Stomach (tissue), 9 donors: ENCODE measurements around the gene RET. TPM values are rescaled to one million over a fixed set of nuclear protein-coding genes. Genes with fewer than 3 reads are reported as not detected.

ENCODE experiments used
- DNase-seq, 2 donors: peaks; one replicate each; pipeline versions ENCODE4 v3.0.0 to v3.0.0-alpha.2; 2013 to 2019
- H3K27ac ChIP-seq, 5 donors: fragments of 200-600 bp in 4 of 5; sonication (generic) in 4 of 5; one replicate each; pipeline ENCODE4 v1.5.1; 2013 to 2019; ENCODE audit warnings: mild to moderate bottlenecking in 1 of 5, moderate library complexity in 1 of 5
- H3K27me3 ChIP-seq, 3 donors: fragments of 200-600 bp; sonication (generic); one replicate each; pipeline ENCODE4 v1.5.1; 2017 to 2019; ENCODE audit warnings: mixed run types in 1 of 3
- H3K36me3 ChIP-seq, 4 donors: fragments of 200-600 bp; sonication (generic); 1 replicate in 3 of 4; 2 replicates in 1 of 4; pipeline ENCODE4 v1.5.1; 2016 to 2019
- H3K4me1 ChIP-seq, 4 donors: fragments of 200-600 bp; sonication (generic); one replicate each; pipeline ENCODE4 v1.5.1; 2016 to 2019
- H3K4me3 ChIP-seq, 4 donors: fragments of 200-600 bp; sonication (generic) in 3 of 4; one replicate each; pipeline ENCODE4 v1.5.1; 2016 to 2019; ENCODE audit warnings: mild to moderate bottlenecking in 1 of 4
- H3K9me3 ChIP-seq, 4 donors: fragments of 200-600 bp; sonication (generic); one replicate each; pipeline ENCODE4 v1.5.1; 2016 to 2019
- EP300 ChIP-seq: sonication (generic); formaldehyde crosslinking; IDR thresholded peaks from one replicate; pipeline ENCODE4 v1.6.1; 2017; ENCODE audit warnings: antibody characterized with exemption
- POLR2A ChIP-seq, 4 donors: fragments of 450-650 bp; IDR thresholded peaks; one replicate each; pipeline ENCODE4 v1.6.1; 2016; ENCODE audit warnings: antibody characterized with exemption in 4 of 4, control low read depth in 2 of 4, mild to moderate bottlenecking in 1 of 4, moderate library complexity in 1 of 4
- POLR2AphosphoS5 ChIP-seq, 3 donors: sonication (generic); formaldehyde crosslinking; IDR thresholded peaks; one replicate each; pipeline ENCODE4 v1.6.1; 2016; ENCODE audit warnings: antibody characterized with exemption in 3 of 3
- WGBS, 5 donors: extraction: QIAGEN DNeasy Blood & Tissue Kit in 3 of 5; methylation state at CpG; one replicate each; pipeline versions ENCODE4 v1.1.5 to v1.1.7; 2013 to 2018; 5-methylcytosine and 5-hydroxymethylcytosine counted together
- intact Hi-C: fragments of 100-400 bp; cut with DNase I; formaldehyde crosslinking; loops from one replicate; pipeline ENCODE4 v1.15.1; 2023; ENCODE audit warnings: low total_unique reads
- polyA plus RNA-seq, 3 donors: library from polyadenylated mRNA; stranded (reverse); fragments of 200-250 nt; gene quantifications; one replicate each; pipeline ENCODE4 v1.2.3, GENCODE V29; 2013
- total RNA-seq, 5 donors: library from RNA; depleted of rRNA; stranded (reverse); fragments of >200 nt; gene quantifications; one replicate each; pipeline versions ENCODE4 v1.1.0 to v1.2.3, GENCODE V29; 2014 to 2016
- TF ChIP-seq, protein P1 (sequence below), 7 experiments: fragments of 450-650 bp in 4 of 7; fragments of 200-600 bp in 3 of 7; sonication (generic) in 3 of 7; IDR thresholded peaks; one replicate each; pipeline ENCODE4 v1.5.1; 2016 to 2019; ENCODE audit warnings: antibody characterized with exemption in 7 of 7, control low read depth in 2 of 7, mild to moderate bottlenecking in 1 of 7
- donor health status: healthy with polysubstance abuse.
- donor health status: Bipolar disorder and iron deficiency.
- donor health status: healthy.

Gene RET
- total and polyA plus RNA-seq, 8 donors, result 0.31 to 9.8 (median 2.5) TPM; not detected in 2

DNA sequence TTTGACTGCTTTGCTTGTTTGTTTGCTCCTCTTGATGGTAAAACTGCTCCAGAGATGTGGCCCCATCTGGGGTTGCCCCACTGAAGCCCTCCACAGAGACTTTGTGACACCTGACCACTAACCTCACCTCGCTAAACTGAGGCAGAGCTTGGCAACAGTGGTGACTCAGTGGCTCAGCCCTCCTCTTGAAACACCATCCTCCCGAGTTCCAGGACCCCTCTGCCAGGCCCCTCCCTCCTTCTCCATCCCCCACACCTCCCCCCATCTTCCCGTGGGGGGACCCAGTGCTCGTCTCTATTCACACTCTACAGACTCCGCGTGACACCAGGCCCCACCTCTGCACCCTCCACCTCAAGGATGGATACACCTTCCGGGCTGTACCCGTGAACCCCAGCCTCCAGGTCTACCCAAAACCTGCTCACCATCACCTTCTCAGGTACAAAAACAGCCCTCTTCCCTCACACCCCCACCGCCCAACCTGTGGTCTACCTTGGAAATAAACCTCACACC lies 19.0 kb upstream of the RET start:
- DNase-seq, result no peak
- H3K27ac ChIP-seq, result no peak overlapping the region
- H3K27me3 ChIP-seq, result peaks cover 0 to 28% (median 3%) of the 10 kb centered on the region in 3 donors
- H3K9me3 ChIP-seq, result no peaks in the 10 kb centered on the region
- H3K4me3 ChIP-seq, result no peak overlapping the region
- intact Hi-C loops, result no loop called here
- no peak for TF ChIP-seq POLR2A (IDR thresholded peaks at IDR 0.05)
- no peak for TF ChIP-seq EP300
- TF ChIP-seq, protein P1, sequence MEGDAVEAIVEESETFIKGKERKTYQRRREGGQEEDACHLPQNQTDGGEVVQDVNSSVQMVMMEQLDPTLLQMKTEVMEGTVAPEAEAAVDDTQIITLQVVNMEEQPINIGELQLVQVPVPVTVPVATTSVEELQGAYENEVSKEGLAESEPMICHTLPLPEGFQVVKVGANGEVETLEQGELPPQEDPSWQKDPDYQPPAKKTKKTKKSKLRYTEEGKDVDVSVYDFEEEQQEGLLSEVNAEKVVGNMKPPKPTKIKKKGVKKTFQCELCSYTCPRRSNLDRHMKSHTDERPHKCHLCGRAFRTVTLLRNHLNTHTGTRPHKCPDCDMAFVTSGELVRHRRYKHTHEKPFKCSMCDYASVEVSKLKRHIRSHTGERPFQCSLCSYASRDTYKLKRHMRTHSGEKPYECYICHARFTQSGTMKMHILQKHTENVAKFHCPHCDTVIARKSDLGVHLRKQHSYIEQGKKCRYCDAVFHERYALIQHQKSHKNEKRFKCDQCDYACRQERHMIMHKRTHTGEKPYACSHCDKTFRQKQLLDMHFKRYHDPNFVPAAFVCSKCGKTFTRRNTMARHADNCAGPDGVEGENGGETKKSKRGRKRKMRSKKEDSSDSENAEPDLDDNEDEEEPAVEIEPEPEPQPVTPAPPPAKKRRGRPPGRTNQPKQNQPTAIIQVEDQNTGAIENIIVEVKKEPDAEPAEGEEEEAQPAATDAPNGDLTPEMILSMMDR (IDR thresholded peaks at IDR 0.05), result no peak
- TF ChIP-seq POLR2AphosphoS5 (IDR thresholded peaks at IDR 0.05), result no peak
- H3K4me1 ChIP-seq, result no peaks in the 10 kb centered on the region
- H3K36me3 ChIP-seq, result no peaks in the 10 kb centered on the region
- WGBS, 5 donors, result 76 to 82% (median 79%) methylated on average over 9 of the region's 9 CpGs

DNA sequence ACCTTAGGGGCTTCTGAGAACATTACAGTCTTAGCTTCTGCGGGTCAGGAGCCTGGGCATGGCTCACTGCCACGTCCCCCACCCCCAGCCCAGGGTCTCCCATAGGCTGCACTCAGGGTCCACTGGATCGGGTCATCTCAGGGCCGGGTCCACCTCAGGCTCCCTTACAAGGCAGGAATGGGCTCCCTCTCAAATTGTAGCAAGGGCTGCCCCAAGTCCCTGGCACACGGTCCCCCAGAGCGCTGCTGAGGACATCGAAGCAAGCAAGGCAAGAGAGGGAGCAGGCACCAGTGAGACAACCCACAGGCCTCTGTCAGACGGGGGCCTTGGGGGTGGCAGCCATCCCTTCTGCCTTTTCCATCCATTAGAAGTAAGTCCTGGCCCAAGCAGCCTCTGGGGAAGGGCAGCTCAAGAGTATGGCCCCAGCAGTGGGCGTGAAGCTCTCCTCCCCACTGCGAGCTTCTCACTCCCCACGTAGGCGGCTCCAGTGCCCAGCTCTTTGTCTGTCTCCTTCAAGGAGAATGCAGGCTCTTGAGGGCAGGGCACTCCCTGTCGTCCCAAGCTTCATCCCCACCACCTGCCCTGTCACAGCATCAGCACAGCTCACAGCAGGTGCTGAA lies 18.0 kb upstream of the RET start:
- Histone ChIP-seq H3K27ac (no peak overlapping the region), H3K4me3 (no peak overlapping the region), H3K36me3 (no peaks in the 10 kb centered on the region), H3K9me3 (no peaks in the 10 kb centered on the region), H3K27me3 (peaks cover 0 to 28% (median 3%) of the 10 kb centered on the region in 3 donors), H3K4me1 (no peaks in the 10 kb centered on the region)
- intact Hi-C loops, result no loop called here
- 78 to 82% (median 79%) methylated on average over 10 to 13 of the region's 13 CpGs for WGBS, 5 donors
- TF ChIP-seq POLR2A (IDR thresholded peaks at IDR 0.05), result no peak
- no peak for TF ChIP-seq EP300
- TF ChIP-seq, protein P1 (IDR thresholded peaks at IDR 0.05), result no peak
- no peak for DNase-seq

DNA sequence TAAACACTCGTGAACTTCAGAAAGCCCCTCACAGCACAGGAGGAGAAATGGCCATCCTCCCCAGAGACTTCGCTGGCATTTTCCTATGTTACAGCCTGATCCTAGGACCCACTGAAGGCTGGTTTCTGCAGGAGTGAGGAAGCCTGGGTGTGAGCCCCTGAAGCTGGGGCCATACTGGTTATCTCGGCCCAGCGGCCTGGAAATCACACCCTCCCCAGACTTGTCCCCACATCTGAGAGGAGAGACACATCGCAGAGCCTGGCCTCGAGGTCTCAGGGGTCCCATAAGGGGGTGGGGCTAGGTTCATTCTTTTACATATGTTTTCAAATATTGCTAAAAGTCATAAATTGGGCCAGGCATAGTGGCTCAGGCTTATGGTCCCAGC lies 17.5 kb upstream of the RET start:
- TF ChIP-seq POLR2AphosphoS5 (IDR thresholded peaks at IDR 0.05), result no peak
- TF ChIP-seq EP300, result no peak
- no peak for TF ChIP-seq POLR2A (IDR thresholded peaks at IDR 0.05)
- TF ChIP-seq, protein P1 (IDR thresholded peaks at IDR 0.05), result no peak
- no peak for DNase-seq
- Histone ChIP-seq H3K27me3 (peaks cover 0 to 28% (median 3%) of the 10 kb centered on the region in 3 donors), H3K9me3 (no peaks in the 10 kb centered on the region), H3K4me3 (no peak overlapping the region), H3K4me1 (no peaks in the 10 kb centered on the region), H3K27ac (no peak overlapping the region), H3K36me3 (no peaks in the 10 kb centered on the region)
- WGBS, 5 donors, result 58 to 78% (median 66%) methylated on average over 5 to 6 of the region's 6 CpGs
- intact Hi-C loops, result no loop called here

DNA sequence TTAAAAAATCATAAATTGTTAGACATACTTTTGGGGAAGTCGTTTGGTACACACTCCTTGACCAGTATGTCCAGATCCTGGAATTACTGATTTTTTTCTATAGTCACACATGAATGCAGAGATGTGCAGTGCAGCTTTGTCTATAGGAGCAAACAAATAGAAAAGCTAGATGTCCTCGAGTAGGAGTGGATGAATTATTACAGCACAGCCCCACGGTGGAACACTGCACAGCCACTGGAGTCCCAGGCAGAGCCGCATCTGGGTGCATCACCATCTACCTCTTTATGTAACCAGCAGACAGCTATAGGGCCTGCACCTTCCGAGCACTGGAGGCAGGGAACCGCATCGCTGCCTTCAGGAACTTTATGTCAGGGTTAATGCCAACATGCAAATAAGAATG lies 17.0 kb upstream of the RET start:
- DNase-seq, result no peak
- WGBS, 5 donors, result 44 to 52% (median 45%) methylated on average over 7 of the region's 7 CpGs
- Histone ChIP-seq H3K27me3 (peaks cover 0 to 28% (median 3%) of the 10 kb centered on the region in 3 donors), H3K4me3 (no peak overlapping the region), H3K27ac (no peak overlapping the region), H3K9me3 (no peaks in the 10 kb centered on the region), H3K4me1 (no peaks in the 10 kb centered on the region), H3K36me3 (no peaks in the 10 kb centered on the region)
- no peak for TF ChIP-seq EP300
- TF ChIP-seq, protein P1 (IDR thresholded peaks at IDR 0.05), result no peak
- TF ChIP-seq POLR2A (IDR thresholded peaks at IDR 0.05), result no peak
- TF ChIP-seq POLR2AphosphoS5 (IDR thresholded peaks at IDR 0.05), result no peak
- intact Hi-C loops, result no loop called here
